ENCODE measurements around the gene SLC39A3. TPM values are rescaled to one million over a fixed set of nuclear protein-coding genes. Genes with fewer than 3 reads are reported as not detected.

The SLC39A3 gene
- total RNA-seq, 1 donor from 2014 or later, result 33.1 TPM

- Mint-ChIP-seq H3K36me3 (no peaks in the 10 kb centered on the region), H3K4me3 (peak overlapping the region; percentile 84), H3K27me3 (peaks cover 22% of the 10 kb centered on the region), H3K27ac (no peak overlapping the region), H3K4me1 (ENCODE audit: unreplicated experiment) (no peaks in the 10 kb centered on the region), H3K9me3 (no peaks in the 10 kb centered on the region)
- TF ChIP-seq, protein P1, sequence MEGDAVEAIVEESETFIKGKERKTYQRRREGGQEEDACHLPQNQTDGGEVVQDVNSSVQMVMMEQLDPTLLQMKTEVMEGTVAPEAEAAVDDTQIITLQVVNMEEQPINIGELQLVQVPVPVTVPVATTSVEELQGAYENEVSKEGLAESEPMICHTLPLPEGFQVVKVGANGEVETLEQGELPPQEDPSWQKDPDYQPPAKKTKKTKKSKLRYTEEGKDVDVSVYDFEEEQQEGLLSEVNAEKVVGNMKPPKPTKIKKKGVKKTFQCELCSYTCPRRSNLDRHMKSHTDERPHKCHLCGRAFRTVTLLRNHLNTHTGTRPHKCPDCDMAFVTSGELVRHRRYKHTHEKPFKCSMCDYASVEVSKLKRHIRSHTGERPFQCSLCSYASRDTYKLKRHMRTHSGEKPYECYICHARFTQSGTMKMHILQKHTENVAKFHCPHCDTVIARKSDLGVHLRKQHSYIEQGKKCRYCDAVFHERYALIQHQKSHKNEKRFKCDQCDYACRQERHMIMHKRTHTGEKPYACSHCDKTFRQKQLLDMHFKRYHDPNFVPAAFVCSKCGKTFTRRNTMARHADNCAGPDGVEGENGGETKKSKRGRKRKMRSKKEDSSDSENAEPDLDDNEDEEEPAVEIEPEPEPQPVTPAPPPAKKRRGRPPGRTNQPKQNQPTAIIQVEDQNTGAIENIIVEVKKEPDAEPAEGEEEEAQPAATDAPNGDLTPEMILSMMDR (conservative IDR thresholded peaks at IDR 0.05), result no peak
- DNase-seq (ENCODE audit: extremely low spot score, unreplicated experiment), result no peak
Measured at GRCh38 chr19:2700660-2701360, 39.0 kb downstream of the SLC39A3 start.

DNA sequence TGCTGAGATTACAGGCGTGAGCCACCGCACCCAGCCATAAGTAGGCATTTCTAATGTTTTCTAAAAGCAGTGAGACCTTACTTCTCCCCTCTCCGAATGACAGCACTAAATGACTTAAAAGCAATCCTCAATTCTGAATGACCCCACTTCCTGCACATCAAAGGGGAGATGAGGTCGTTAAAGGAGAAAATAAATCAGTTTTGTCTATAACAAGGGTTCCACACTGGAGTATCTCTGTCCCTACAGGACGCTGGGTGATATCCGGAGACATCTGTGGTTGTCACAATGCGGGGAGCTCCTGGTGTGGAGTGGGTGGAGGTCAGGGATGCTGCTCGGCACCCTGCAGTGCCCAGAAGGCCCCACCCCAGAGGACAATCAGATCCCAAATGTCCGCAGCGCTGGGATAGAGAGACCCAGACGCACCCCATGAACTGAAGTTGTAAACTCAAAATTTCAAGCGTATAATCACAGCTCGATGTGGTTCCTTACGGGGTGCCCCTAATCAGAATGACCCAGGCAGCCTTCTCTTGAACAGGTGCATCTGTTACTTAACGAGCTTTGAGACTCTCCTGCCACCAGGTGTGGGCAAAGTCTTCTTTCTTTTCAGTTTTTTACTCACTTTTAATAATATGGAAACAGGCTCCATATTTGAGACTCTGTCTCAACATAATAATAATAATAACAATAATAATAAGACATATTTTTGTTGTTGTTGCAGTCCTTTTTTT, 40.2 kb downstream of the SLC39A3 start:
- TF ChIP-seq, protein P1 (conservative IDR thresholded peaks at IDR 0.05), result no peak

DNA sequence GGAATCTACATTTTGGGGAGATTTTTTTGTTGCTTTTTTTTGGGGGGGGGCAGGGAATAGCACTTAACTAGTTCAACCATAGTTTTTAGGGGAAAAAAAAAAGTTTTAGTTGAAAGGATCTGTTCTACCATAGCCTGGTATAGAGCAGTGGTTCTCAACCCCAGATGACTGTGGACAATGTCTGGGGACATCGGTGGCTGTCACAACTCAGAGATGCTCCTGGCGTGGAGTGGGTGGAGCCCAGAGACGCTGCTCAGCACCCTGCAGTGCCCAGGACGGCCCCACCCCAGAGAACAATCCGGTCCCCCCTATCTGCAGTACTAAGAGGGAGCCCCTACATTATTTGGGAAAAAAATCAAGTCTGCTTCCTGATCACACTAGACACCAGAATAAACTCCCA, 45.6 kb downstream of the SLC39A3 start:
- no peak overlapping the region for H3K27ac Mint-ChIP-seq
- peaks cover 4% of the 10 kb centered on the region for H3K27me3 Mint-ChIP-seq
- H3K4me3 Mint-ChIP-seq, result no peak overlapping the region
- H3K36me3 Mint-ChIP-seq, result no peaks in the 10 kb centered on the region
- DNase-seq (ENCODE audit: extremely low spot score, unreplicated experiment), result no peak
- no peaks in the 10 kb centered on the region for H3K9me3 Mint-ChIP-seq
- H3K4me1 Mint-ChIP-seq (ENCODE audit: unreplicated experiment), result peaks cover 6% of the 10 kb centered on the region
- TF ChIP-seq, protein P1 (conservative IDR thresholded peaks at IDR 0.05), result no peak

More for the DNA sequence above, 40.2 kb downstream of the SLC39A3 start:
- H3K36me3 Mint-ChIP-seq, result no peaks in the 10 kb centered on the region
- H3K4me3 Mint-ChIP-seq, result no peak overlapping the region
- peaks cover 22% of the 10 kb centered on the region for H3K27me3 Mint-ChIP-seq
- H3K4me1 Mint-ChIP-seq (ENCODE audit: unreplicated experiment), result no peaks in the 10 kb centered on the region
- DNase-seq (ENCODE audit: extremely low spot score, unreplicated experiment), result no peak
- H3K9me3 Mint-ChIP-seq, result no peaks in the 10 kb centered on the region
- H3K27ac Mint-ChIP-seq, result no peak overlapping the region

- Mint-ChIP-seq H3K4me3 (no peak overlapping the region), H3K27ac (no peak overlapping the region), H3K27me3 (peaks cover 2% of the 10 kb centered on the region), H3K36me3 (no peaks in the 10 kb centered on the region), H3K4me1 (ENCODE audit: unreplicated experiment) (peaks cover 6% of the 10 kb centered on the region), H3K9me3 (no peaks in the 10 kb centered on the region)
- no peak for DNase-seq (ENCODE audit: extremely low spot score, unreplicated experiment)
- TF ChIP-seq, protein P1 (conservative IDR thresholded peaks at IDR 0.05), result no peak
Measured at GRCh38 chr19:2693492-2694160, 46.2 kb downstream of the SLC39A3 start.

GRCh38 chr19:2691951-2692350, 47.9 kb downstream of the SLC39A3 start:
- Mint-ChIP-seq H3K27me3 (no peaks in the 10 kb centered on the region), H3K36me3 (no peaks in the 10 kb centered on the region), H3K4me3 (no peak overlapping the region), H3K4me1 (ENCODE audit: unreplicated experiment) (peaks cover 6% of the 10 kb centered on the region), H3K9me3 (no peaks in the 10 kb centered on the region), H3K27ac (no peak overlapping the region)
- no peak for DNase-seq (ENCODE audit: extremely low spot score, unreplicated experiment)
- TF ChIP-seq, protein P1 (conservative IDR thresholded peaks at IDR 0.05), result no peak

Data from type B pancreatic cell (in vitro differentiated cells).